Activated naive CD4-positive, alpha-beta T cell treated with anti-CD3 and anti-CD28 coated beads, Interleukin-2, amount 10 ng/mL, durations not matched to agents 7 days and 5 days (primary cell): ENCODE results near the gene C2orf76.

Source experiments
- CTCF ChIA-PET: fragments of 350-600 bp; sonication (Branson Sonifier 250); formaldehyde crosslinking; loops from one replicate; lab custom pipeline; 2021; ENCODE audit warnings: antibody characterized with exemption; lab: Charles Lee
- DNase-seq: peaks from one replicate; pipeline ENCODE4 v3.0.0-alpha.2; 2020
- H3K27ac Mint-ChIP-seq: one replicate; pipeline ENCODE4 v1.8.0; 2021; ENCODE audit warnings: mild to moderate bottlenecking, moderate library complexity, mixed read lengths
- H3K27me3 Mint-ChIP-seq: one replicate; pipeline ENCODE4 v1.8.0; 2021; ENCODE audit warnings: mild to moderate bottlenecking, mixed read lengths
- H3K36me3 Mint-ChIP-seq: one replicate; pipeline ENCODE4 v1.8.0; 2021; ENCODE audit warnings: mixed read lengths
- H3K4me1 Mint-ChIP-seq: one replicate; pipeline ENCODE4 v1.8.0; 2021; ENCODE audit warnings: mixed read lengths
- H3K4me3 Mint-ChIP-seq: one replicate; pipeline ENCODE4 v1.8.0; 2021; ENCODE audit warnings: mild to moderate bottlenecking, moderate library complexity, mixed read lengths
- H3K9me3 Mint-ChIP-seq: one replicate; pipeline ENCODE4 v1.8.0; 2021; ENCODE audit warnings: mixed read lengths

C2orf76 gene

DNA sequence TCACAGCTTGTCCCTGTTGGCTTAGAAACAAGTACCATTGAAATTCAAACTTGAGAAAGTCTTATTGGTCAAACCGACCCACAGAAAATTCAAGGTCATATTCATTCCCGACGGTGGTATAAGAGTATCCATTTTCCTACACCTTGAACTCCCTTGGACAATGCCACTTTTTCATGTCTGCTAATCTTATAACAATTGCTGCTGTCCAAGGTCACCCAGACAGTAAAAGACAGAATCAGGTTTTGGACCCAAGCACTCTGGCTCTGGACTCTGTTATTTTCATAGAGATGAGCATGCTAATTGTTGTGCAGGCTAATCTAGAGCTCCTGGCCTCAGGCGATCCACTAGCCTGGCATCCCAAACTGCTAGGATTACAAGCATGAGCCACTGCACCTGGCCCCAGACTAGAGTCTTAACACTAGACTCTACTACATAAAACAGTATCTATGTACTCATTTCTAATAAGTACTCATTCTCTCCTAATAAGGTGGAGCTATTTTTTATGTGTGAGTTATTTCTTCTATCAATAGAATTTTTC lies 57.8 kb downstream of the C2orf76 start:
- Mint-ChIP-seq H3K27ac (no peak overlapping the region), H3K27me3 (no peaks in the 10 kb centered on the region), H3K4me3 (no peak overlapping the region), H3K9me3 (no peaks in the 10 kb centered on the region), H3K36me3 (no peaks in the 10 kb centered on the region), H3K4me1 (no peaks in the 10 kb centered on the region)
- DNase-seq, result no peak
- CTCF ChIA-PET, result interaction anchor here (1.2 kb wide), 2 partner anchors 17 to 427 kb away, joined by 3 read pairs; no protein-coding TSS in a partner anchor

- CTCF ChIA-PET, result no interaction called here
- no peaks in the 10 kb centered on the region for H3K9me3 Mint-ChIP-seq
- no peak overlapping the region for H3K27ac Mint-ChIP-seq
- H3K27me3 Mint-ChIP-seq, result no peaks in the 10 kb centered on the region
- no peaks in the 10 kb centered on the region for H3K36me3 Mint-ChIP-seq
- no peaks in the 10 kb centered on the region for H3K4me1 Mint-ChIP-seq
- H3K4me3 Mint-ChIP-seq, result no peak overlapping the region
- no peak for DNase-seq
Observed at GRCh38 chr2:119307419-119308140, 59.1 kb downstream of the C2orf76 start.

GRCh38 chr2:119306196-119306590 lies 60.4 kb downstream of the C2orf76 start:
- Mint-ChIP-seq H3K4me1 (no peaks in the 10 kb centered on the region), H3K4me3 (no peak overlapping the region), H3K27ac (no peak overlapping the region), H3K9me3 (no peaks in the 10 kb centered on the region), H3K27me3 (no peaks in the 10 kb centered on the region), H3K36me3 (no peaks in the 10 kb centered on the region)
- no peak for DNase-seq
- CTCF ChIA-PET, result no interaction called here

DNA sequence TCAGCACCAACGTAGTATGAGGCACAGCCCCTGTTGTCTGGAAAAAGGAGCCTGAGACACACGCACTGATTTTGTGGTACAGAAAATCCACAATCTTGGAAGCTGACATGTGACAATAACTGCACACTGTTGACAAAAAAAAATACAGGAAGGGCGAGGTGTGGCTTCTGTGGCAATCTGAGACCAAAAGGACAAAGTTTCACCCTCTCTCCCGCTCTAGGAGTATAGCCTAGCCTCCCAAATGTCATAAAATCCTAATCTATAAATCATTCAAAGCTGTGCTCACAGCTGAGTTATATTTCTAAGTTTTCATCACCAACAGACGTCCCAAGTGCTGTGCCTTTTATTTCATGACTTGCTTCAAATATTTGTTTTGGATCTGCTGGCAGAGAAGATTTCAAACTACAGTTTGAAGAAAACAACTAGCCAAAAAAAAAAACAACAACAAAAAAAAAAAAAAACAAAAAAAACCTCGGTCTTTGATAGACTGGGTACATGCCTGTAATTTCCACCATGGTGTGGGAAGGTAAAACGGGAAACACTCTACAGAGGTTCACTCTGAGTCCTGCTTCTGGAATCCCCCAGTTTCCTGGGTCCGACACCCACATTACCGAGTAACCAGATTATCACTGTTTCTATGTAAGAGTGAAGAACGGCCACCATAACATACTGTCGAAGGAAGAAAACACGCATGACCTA lies 61.0 kb downstream of the C2orf76 start:
- no peak for DNase-seq
- Mint-ChIP-seq H3K4me3 (no peak overlapping the region), H3K4me1 (no peaks in the 10 kb centered on the region), H3K36me3 (no peaks in the 10 kb centered on the region), H3K27ac (no peak overlapping the region), H3K27me3 (no peaks in the 10 kb centered on the region), H3K9me3 (no peaks in the 10 kb centered on the region)
- CTCF ChIA-PET, result no interaction called here

DNA sequence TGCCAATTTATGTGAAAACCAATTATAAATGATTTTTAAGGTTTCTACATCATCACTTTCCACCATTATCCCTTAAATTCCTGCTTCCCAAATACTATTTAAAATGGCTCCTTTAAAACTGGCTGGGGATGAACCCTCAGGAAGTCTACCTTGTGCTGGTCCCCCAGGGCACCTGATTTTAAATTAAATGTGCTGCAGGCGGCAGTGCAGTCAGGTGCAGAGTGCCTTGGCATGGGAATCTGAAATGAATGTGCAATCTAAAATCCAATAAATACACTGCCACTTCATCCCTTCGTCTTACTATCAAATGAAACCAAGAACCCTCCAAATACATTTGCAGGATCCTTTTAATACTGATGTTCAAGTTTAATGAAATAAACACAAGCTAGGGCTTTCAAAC lies 61.8 kb downstream of the C2orf76 start:
- Mint-ChIP-seq H3K27ac (no peak overlapping the region), H3K27me3 (no peaks in the 10 kb centered on the region), H3K36me3 (no peaks in the 10 kb centered on the region), H3K4me3 (no peak overlapping the region), H3K4me1 (no peaks in the 10 kb centered on the region), H3K9me3 (no peaks in the 10 kb centered on the region)
- CTCF ChIA-PET, result no interaction called here
- no peak for DNase-seq

GRCh38 chr2:119301413-119301812 lies 65.2 kb downstream of the C2orf76 start:
- H3K9me3 Mint-ChIP-seq, result no peaks in the 10 kb centered on the region
- CTCF ChIA-PET, result no interaction called here
- H3K4me1 Mint-ChIP-seq, result no peaks in the 10 kb centered on the region
- H3K4me3 Mint-ChIP-seq, result no peak overlapping the region
- H3K36me3 Mint-ChIP-seq, result no peaks in the 10 kb centered on the region
- no peak for DNase-seq
- no peak overlapping the region for H3K27ac Mint-ChIP-seq
- H3K27me3 Mint-ChIP-seq, result no peaks in the 10 kb centered on the region

- Mint-ChIP-seq H3K4me3 (no peak overlapping the region), H3K9me3 (no peaks in the 10 kb centered on the region), H3K4me1 (no peaks in the 10 kb centered on the region), H3K36me3 (no peaks in the 10 kb centered on the region), H3K27ac (no peak overlapping the region), H3K27me3 (peaks cover 3% of the 10 kb centered on the region)
- CTCF ChIA-PET, result no interaction called here
- no peak for DNase-seq
Observed at GRCh38 chr2:119295688-119296375, 70.8 kb downstream of the C2orf76 start.

- Mint-ChIP-seq H3K36me3 (no peaks in the 10 kb centered on the region), H3K4me3 (no peak overlapping the region), H3K9me3 (no peaks in the 10 kb centered on the region), H3K27me3 (peaks cover 3% of the 10 kb centered on the region), H3K4me1 (no peaks in the 10 kb centered on the region), H3K27ac (no peak overlapping the region)
- no peak for DNase-seq
- CTCF ChIA-PET, result no interaction called here
Observed at GRCh38 chr2:119294671-119295070, 72.0 kb downstream of the C2orf76 start.

GRCh38 chr2:119293900-119294299 lies 72.7 kb downstream of the C2orf76 start:
- Mint-ChIP-seq H3K4me1 (no peaks in the 10 kb centered on the region), H3K9me3 (no peaks in the 10 kb centered on the region), H3K36me3 (no peaks in the 10 kb centered on the region), H3K27me3 (peaks cover 3% of the 10 kb centered on the region), H3K4me3 (no peak overlapping the region), H3K27ac (no peak overlapping the region)
- no peak for DNase-seq
- CTCF ChIA-PET, result no interaction called here

DNA sequence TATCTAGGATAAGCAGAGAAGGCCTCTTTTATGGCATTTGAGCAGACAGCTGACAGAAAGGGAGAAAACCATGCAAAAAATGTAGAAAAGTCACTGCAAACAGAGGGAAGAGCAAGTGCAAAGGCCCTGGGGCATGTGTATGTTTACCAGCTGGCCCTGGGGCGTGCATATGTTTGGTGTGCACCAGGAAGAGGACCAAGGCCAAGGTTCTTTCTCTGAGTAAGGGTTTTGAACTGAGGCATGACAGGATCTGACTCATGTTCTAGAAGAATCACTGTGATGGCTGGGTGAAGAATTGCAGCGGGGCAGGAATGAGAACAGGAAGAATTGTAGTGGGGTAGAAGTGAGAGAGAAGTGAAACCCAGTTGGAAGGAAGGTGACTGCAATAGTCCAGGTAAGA lies 73.4 kb downstream of the C2orf76 start:
- Mint-ChIP-seq H3K36me3 (no peaks in the 10 kb centered on the region), H3K9me3 (no peaks in the 10 kb centered on the region), H3K4me1 (no peaks in the 10 kb centered on the region), H3K4me3 (no peak overlapping the region), H3K27me3 (peaks cover 3% of the 10 kb centered on the region), H3K27ac (no peak overlapping the region)
- CTCF ChIA-PET, result no interaction called here
- no peak for DNase-seq

DNA sequence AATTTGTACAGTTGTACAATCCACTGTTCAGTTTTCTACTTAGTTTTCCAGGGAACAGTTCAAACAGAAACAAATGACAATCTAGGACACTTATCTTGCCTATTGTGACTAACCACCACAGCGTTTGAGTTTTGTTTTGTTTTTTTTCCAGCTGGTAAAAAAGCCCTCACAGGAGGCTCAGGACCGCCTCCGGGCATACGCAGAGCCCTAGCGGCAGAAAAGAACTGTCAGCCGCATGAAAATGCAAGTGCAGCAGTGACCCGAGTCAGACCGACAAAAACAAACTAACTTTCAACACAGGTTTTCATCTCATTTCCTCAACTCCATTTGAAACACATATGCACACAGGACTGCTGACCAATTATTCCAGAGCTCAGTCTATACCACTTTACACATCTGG lies 74.4 kb downstream of the C2orf76 start:
- no peak overlapping the region for H3K4me3 Mint-ChIP-seq
- H3K9me3 Mint-ChIP-seq, result no peaks in the 10 kb centered on the region
- peaks cover 3% of the 10 kb centered on the region for H3K27me3 Mint-ChIP-seq
- no peak overlapping the region for H3K27ac Mint-ChIP-seq
- H3K36me3 Mint-ChIP-seq, result no peaks in the 10 kb centered on the region
- no peak for DNase-seq
- CTCF ChIA-PET, result interaction anchor here (0.7 to 2.3 kb wide), 6 partner anchors 10 to 410 kb away, joined by 3 to 8 read pairs (median 3); no protein-coding TSS in a partner anchor
- H3K4me1 Mint-ChIP-seq, result no peaks in the 10 kb centered on the region

DNA sequence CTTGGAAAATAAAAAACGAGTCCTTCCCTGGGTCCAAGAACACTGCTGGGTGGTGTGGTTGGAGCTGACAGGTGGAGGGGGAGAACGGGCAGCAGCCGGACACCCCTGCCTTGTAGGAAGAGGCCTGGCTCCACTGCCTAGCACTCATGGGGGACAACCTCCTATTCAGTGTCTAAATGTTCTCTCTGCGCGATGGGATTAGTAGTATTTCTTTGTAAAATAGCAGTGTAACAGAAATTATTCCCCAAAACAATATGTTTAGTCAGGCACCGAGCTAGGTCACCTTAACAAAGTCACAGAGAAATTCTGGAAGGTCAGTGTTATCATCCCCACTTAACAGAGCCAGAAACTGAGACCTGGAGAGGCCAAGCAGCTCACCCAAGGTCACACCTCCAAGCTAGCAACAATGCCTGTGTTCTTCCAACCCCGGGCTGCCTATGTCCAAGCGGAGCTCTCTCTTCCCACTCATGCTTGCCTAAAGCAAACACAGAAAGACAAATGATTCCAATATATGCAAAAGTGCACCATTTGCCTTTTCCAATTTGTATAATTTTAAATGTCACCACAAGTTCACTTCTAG lies 75.0 kb downstream of the C2orf76 start:
- no peak for DNase-seq
- Mint-ChIP-seq H3K27ac (no peak overlapping the region), H3K4me1 (no peaks in the 10 kb centered on the region), H3K9me3 (no peaks in the 10 kb centered on the region), H3K4me3 (no peak overlapping the region), H3K27me3 (peaks cover 3% of the 10 kb centered on the region), H3K36me3 (no peaks in the 10 kb centered on the region)
- CTCF ChIA-PET, result interaction anchor here (0.5 to 2.3 kb wide), 10 partner anchors 9 to 436 kb away, joined by 3 to 8 read pairs (median 3); no protein-coding TSS in a partner anchor

DNA sequence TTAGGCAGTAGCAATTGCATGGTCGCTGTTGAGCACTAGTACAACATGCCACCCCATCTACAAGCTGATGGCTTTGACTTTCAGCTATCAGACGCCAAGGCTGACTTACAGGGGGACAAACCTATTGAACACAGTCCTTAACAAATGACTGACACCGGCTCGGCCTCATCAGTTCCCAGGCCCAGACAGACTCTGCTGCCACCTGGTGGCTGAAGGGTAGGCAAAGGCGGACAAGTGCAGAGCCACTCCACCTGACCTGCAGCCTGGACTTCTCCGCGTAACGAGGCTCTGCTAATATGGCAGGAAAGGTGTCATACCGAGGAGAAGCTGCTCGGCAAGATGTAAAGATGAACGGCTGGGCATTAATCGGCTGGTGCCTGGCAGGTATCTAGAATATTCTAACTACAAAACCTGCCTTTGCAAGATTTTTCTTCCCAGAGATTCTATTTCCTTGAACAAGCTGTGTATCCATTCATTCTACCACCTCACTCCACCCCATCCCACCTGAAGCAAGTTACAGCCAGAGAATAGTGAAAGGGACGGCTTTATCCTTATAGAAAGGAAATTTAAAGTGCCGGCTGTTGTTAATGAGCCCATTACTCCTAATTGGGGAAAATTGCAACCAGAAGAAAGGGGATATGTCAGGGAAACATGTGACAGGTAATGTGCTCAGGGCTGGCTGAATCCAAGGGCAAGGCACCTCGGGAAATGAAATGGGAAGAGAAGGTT lies 75.6 kb downstream of the C2orf76 start:
- CTCF ChIA-PET, result interaction anchor here (0.5 to 2.3 kb wide), 8 partner anchors 12 to 435 kb away, joined by 3 to 8 read pairs (median 3); no protein-coding TSS in a partner anchor

More for the DNA sequence above, 75.6 kb downstream of the C2orf76 start:
- H3K27me3 Mint-ChIP-seq, result peaks cover 3% of the 10 kb centered on the region
- H3K4me1 Mint-ChIP-seq, result no peaks in the 10 kb centered on the region
- H3K36me3 Mint-ChIP-seq, result no peaks in the 10 kb centered on the region
- no peak overlapping the region for H3K27ac Mint-ChIP-seq
- H3K4me3 Mint-ChIP-seq, result no peak overlapping the region
- H3K9me3 Mint-ChIP-seq, result no peaks in the 10 kb centered on the region
- DNase-seq, result peak; percentile 73
